ENCODE measurements around the gene RND3.
A peak's percentile ranks its signal among the peaks of the same experiment; 100 is the strongest.

The RND3 gene

GRCh38 chr2:150485871-150486538 lies 1.5 kb downstream of the RND3 start:
- H3K4me3 ChIP-seq (ENCODE audit: low read depth, low read length): peak overlapping the region; percentile 93
- TF ChIP-seq CTCF (conservative IDR thresholded peaks at IDR 0.05; ENCODE audit: low read depth, low read length): no peak
- peak; percentile 86 for DNase-seq (ENCODE audit: low read depth)

GRCh38 chr2:150485114-150485870 lies 2.2 kb downstream of the RND3 start:
- H3K4me3 ChIP-seq (ENCODE audit: low read depth, low read length): peak overlapping the region; percentile 93
- DNase-seq (ENCODE audit: low read depth): peak; percentile 80
- TF ChIP-seq CTCF (conservative IDR thresholded peaks at IDR 0.05; ENCODE audit: low read depth, low read length): peak; percentile 50

GRCh38 chr2:150484461-150485021 lies 2.9 kb downstream of the RND3 start:
- TF ChIP-seq CTCF (conservative IDR thresholded peaks at IDR 0.05; ENCODE audit: low read depth, low read length): no peak
- peak overlapping the region; percentile 93 for H3K4me3 ChIP-seq (ENCODE audit: low read depth, low read length)
- DNase-seq (ENCODE audit: low read depth): peak; percentile 68

- H3K4me3 ChIP-seq (ENCODE audit: low read depth, low read length): peak overlapping the region; percentile 93
- TF ChIP-seq CTCF (conservative IDR thresholded peaks at IDR 0.05; ENCODE audit: low read depth, low read length): no peak
- DNase-seq (ENCODE audit: low read depth): no peak
Measured at GRCh38 chr2:150484006-150484405, 3.5 kb downstream of the RND3 start.

GRCh38 chr2:150483532-150483931 lies 3.9 kb downstream of the RND3 start:
- no peak overlapping the region for H3K4me3 ChIP-seq (ENCODE audit: low read depth, low read length)
- DNase-seq (ENCODE audit: low read depth): no peak
- TF ChIP-seq CTCF (conservative IDR thresholded peaks at IDR 0.05; ENCODE audit: low read depth, low read length): no peak

GRCh38 chr2:150482667-150483400 lies 4.6 kb downstream of the RND3 start:
- H3K4me3 ChIP-seq (ENCODE audit: low read depth, low read length): peak overlapping the region; percentile 0
- DNase-seq (ENCODE audit: low read depth): no peak
- no peak for TF ChIP-seq CTCF (conservative IDR thresholded peaks at IDR 0.05; ENCODE audit: low read depth, low read length)
